Esophagus muscularis mucosa (tissue), 4 donors: ENCODE results near the gene NSMCE1. TPM values are rescaled to one million over a fixed set of nuclear protein-coding genes. Genes with fewer than 3 reads are reported as not detected.

Experiments
- DNase-seq: peaks from one replicate; pipeline ENCODE4 v3.0.0-alpha.2; 2017; ENCODE audit errors: extremely low spot score
- H3K27ac ChIP-seq, 4 donors: fragments of 200-600 bp; sonication (generic); replicated peaks in 1 of 4; 1 replicate in 3 of 4; 2 replicates in 1 of 4; pipeline ENCODE4 v1.5.1; 2016 to 2019; ENCODE audit warnings: mild to moderate bottlenecking in 1 of 4
- H3K27me3 ChIP-seq, 4 donors: fragments of 200-600 bp; sonication (generic); one replicate each; pipeline versions ENCODE4 v1.5.1 to v1.6.0; 2016 to 2019
- H3K36me3 ChIP-seq, 4 donors: fragments of 200-600 bp; sonication (generic); one replicate each; pipeline ENCODE4 v1.5.1; 2016 to 2019
- H3K4me1 ChIP-seq, 4 donors: fragments of 200-600 bp; sonication (generic); one replicate each; pipeline ENCODE4 v1.5.1; 2016 to 2019
- H3K4me3 ChIP-seq, 4 donors: fragments of 200-600 bp; sonication (generic); 1 replicate in 2 of 4; 2 replicates in 2 of 4; pipeline ENCODE4 v1.5.1; 2016 to 2019; ENCODE audit warnings: mild to moderate bottlenecking in 4 of 4, moderate library complexity in 1 of 4
- H3K9me3 ChIP-seq, 4 donors: fragments of 200-600 bp; sonication (generic); 1 replicate in 3 of 4; 2 replicates in 1 of 4; pipeline ENCODE4 v1.5.1; 2016 to 2019
- CTCF ChIP-seq, 3 experiments: fragments of 200-600 bp in 2 of 3; fragments of 450-650 bp in 1 of 3; sonication (generic) in 2 of 3; IDR thresholded peaks; one replicate each; pipeline ENCODE4 v1.5.1; 2017 to 2019; ENCODE audit warnings: antibody characterized with exemption in 3 of 3, mild to moderate bottlenecking in 2 of 3, moderate library complexity in 1 of 3
- EP300 ChIP-seq: sonication (generic); formaldehyde crosslinking; IDR thresholded peaks from one replicate; pipeline ENCODE4 v1.6.1; 2017; ENCODE audit warnings: antibody characterized with exemption
- POLR2A ChIP-seq: fragments of 450-650 bp; IDR thresholded peaks from one replicate; pipeline ENCODE4 v1.6.1; 2017; ENCODE audit warnings: antibody characterized with exemption, moderate library complexity, mild to moderate bottlenecking, low read depth
- POLR2AphosphoS5 ChIP-seq, 2 donors: sonication (generic); formaldehyde crosslinking; IDR thresholded peaks; one replicate each; pipeline ENCODE4 v1.6.1; 2017; ENCODE audit warnings: antibody characterized with exemption in 2 of 2
- WGBS: methylation state at CpG from one replicate; pipeline ENCODE4 v1.1.5; 2018; 5-methylcytosine and 5-hydroxymethylcytosine counted together
- intact Hi-C: fragments of 100-400 bp; cut with DNase I; formaldehyde crosslinking; loops from one replicate; pipeline ENCODE4 v1.15.1; 2023
- total RNA-seq, 4 donors: library from RNA; depleted of rRNA; stranded (reverse); fragments of >200 nt; gene quantifications; one replicate each; pipeline versions ENCODE4 v1.1.0 to v1.2.1, GENCODE V29; 2016

The NSMCE1 gene
- total RNA-seq, 4 donors from 2014 or later = 49.7 to 68.8 (median 64.0) TPM

GRCh38 chr16:27226976-27227705, 41.4 kb downstream of the NSMCE1 start:
- intact Hi-C loops = no loop called here
- 85% methylated on average over 16 of the region's 16 CpGs for WGBS
- Histone ChIP-seq H3K4me3 (no peak overlapping the region), H3K9me3 (no peaks in the 10 kb centered on the region), H3K27me3 (no peaks in the 10 kb centered on the region), H3K27ac (no peak overlapping the region), H3K4me1 (peaks cover 28 to 37% (median 31%) of the 10 kb centered on the region in 4 donors), H3K36me3 (peaks cover 23 to 68% (median 43%) of the 10 kb centered on the region in 4 donors)
- no peak for TF ChIP-seq CTCF (IDR thresholded peaks at IDR 0.05)
- TF ChIP-seq POLR2A = no peak
- TF ChIP-seq EP300 = no peak
- TF ChIP-seq POLR2AphosphoS5 (IDR thresholded peaks at IDR 0.05) = no peak
- DNase-seq = no peak

GRCh38 chr16:27226476-27226875, 42.1 kb downstream of the NSMCE1 start:
- Histone ChIP-seq H3K9me3 (no peaks in the 10 kb centered on the region), H3K27me3 (no peaks in the 10 kb centered on the region), H3K4me3 (no peak overlapping the region), H3K27ac (no peak overlapping the region), H3K4me1 (peaks cover 34 to 44% (median 38%) of the 10 kb centered on the region in 4 donors), H3K36me3 (peaks cover 17 to 62% (median 37%) of the 10 kb centered on the region in 4 donors)
- TF ChIP-seq EP300 (no peak), POLR2AphosphoS5 (IDR thresholded peaks at IDR 0.05) (no peak)
- WGBS = 92% methylated on average over 5 of the region's 20 CpGs
- DNase-seq = no peak
- intact Hi-C loops = no loop called here

- intact Hi-C loops = no loop called here
Observed at GRCh38 chr16:27225536-27226360, 42.8 kb downstream of the NSMCE1 start.

GRCh38 chr16:27224741-27225300, 43.8 kb downstream of the NSMCE1 start:
- H3K36me3 ChIP-seq = peaks cover 8 to 45% (median 28%) of the 10 kb centered on the region in 4 donors
- intact Hi-C loops = no loop called here
- no peak for DNase-seq

More at GRCh38 chr16:27225536-27226360, 42.8 kb downstream of the NSMCE1 start:
- no peaks in the 10 kb centered on the region for H3K9me3 ChIP-seq
- no peaks in the 10 kb centered on the region for H3K27me3 ChIP-seq
- TF ChIP-seq CTCF (IDR thresholded peaks at IDR 0.05) = no peak
- 82% methylated on average over 24 of the region's 27 CpGs for WGBS
- no peak overlapping the region for H3K4me3 ChIP-seq
- H3K27ac ChIP-seq = no peak overlapping the region
- no peak for DNase-seq
- H3K4me1 ChIP-seq = peaks cover 34 to 47% (median 41%) of the 10 kb centered on the region in 4 donors
- peaks cover 12 to 54% (median 35%) of the 10 kb centered on the region in 4 donors for H3K36me3 ChIP-seq

GRCh38 chr16:27224271-27224737, 44.3 kb downstream of the NSMCE1 start:
- no peak for DNase-seq
- WGBS = 96% methylated on average over 14 of the region's 14 CpGs
- Histone ChIP-seq H3K36me3 (peaks cover 8 to 47% (median 29%) of the 10 kb centered on the region in 4 donors), H3K4me3 (no peak overlapping the region), H3K27me3 (no peaks in the 10 kb centered on the region), H3K9me3 (no peaks in the 10 kb centered on the region), H3K27ac (no peak overlapping the region), H3K4me1 (peaks cover 25 to 33% (median 29%) of the 10 kb centered on the region in 4 donors)
- intact Hi-C loops = no loop called here
- TF ChIP-seq POLR2AphosphoS5 (IDR thresholded peaks at IDR 0.05) (no peak), POLR2A (no peak), EP300 (no peak), CTCF (IDR thresholded peaks at IDR 0.05) (no peak)

More at GRCh38 chr16:27224741-27225300, 43.8 kb downstream of the NSMCE1 start:
- 87% methylated on average over 17 of the region's 19 CpGs for WGBS
- Histone ChIP-seq H3K27me3 (no peaks in the 10 kb centered on the region), H3K4me1 (peaks cover 30 to 38% (median 34%) of the 10 kb centered on the region in 4 donors), H3K27ac (no peak overlapping the region), H3K4me3 (no peak overlapping the region), H3K9me3 (no peaks in the 10 kb centered on the region)
- no peak for TF ChIP-seq EP300
